HCT116 (cell line): ENCODE results near the gene HAP1. TPM values are rescaled to one million over a fixed set of nuclear protein-coding genes. Genes with fewer than 3 reads are reported as not detected.

Source experiments
- ATAC-seq: fragments of 200-7000 bp; cut with Tn5 transposase; 2 replicates; pipeline ENCODE4 v1.9.1; 2020; ENCODE audit warnings: mild to moderate bottlenecking, moderate library complexity
- BruUV-seq: library from RNA; stranded (reverse); fragments of 400-500 nt; replicated peaks from 2 replicates; lab custom pipeline; 2021; lab: Mats Ljungman, UMichigan
- CTCF ChIA-PET: fragments of 300-600 bp; sonication (Branson Sonifier 250); formaldehyde crosslinking; loops from one replicate; lab custom pipeline; 2021; ENCODE audit warnings: antibody characterized with exemption; lab: Charles Lee
- POLR2A ChIA-PET: fragments of 300-600, 350-600 bp; sonication (Branson Sonifier 250); formaldehyde crosslinking; loops from one replicate; lab custom pipeline; 2021; ENCODE audit warnings: antibody characterized with exemption; lab: Charles Lee
- RAD21 ChIA-PET, 2 experiments: fragments of 300-600 bp; sonication (Branson Sonifier 250); formaldehyde crosslinking; loops; one replicate each; lab custom pipeline; 2023; ENCODE audit warnings: low total read pairs in 2 of 2; ENCODE audit not compliant: uncharacterized antibody in 2 of 2, unreplicated experiment in 2 of 2, low non-redundant PET in 1 of 2; lab: Charles Lee
- DNase-seq: peaks from one replicate; pipeline ENCODE4 v3.0.0-alpha.2; 2010; ENCODE audit warnings: low read depth, low spot score
- H2AFZ ChIP-seq: fragments of 200-600 bp; shearing (Covaris generic), sonication (generic); 2 replicates; pipeline ENCODE4 v1.6.1; 2017; ENCODE audit warnings: low read depth, mixed run types, mixed read lengths, antibody characterized with exemption, low read length; ENCODE audit not compliant: poor library complexity, severe bottlenecking
- H3K27ac ChIP-seq: 2 replicates; pipeline ENCODE4 v1.5.1; 2012; ENCODE audit warnings: low read depth, low read length
- H3K27me3 ChIP-seq: fragments of 200-600 bp; sonication (generic); 2 replicates; pipeline ENCODE4 v1.6.1; 2016; ENCODE audit warnings: mixed run types, low read length, mixed read lengths; ENCODE audit not compliant: insufficient read depth
- H3K36me3 ChIP-seq, 2 experiments: fragments of 200-500 bp in 1 of 2; fragments of 200-600 bp in 1 of 2; sonication (Bioruptor generic) in 1 of 2; sonication (generic) in 1 of 2; 2 replicates each; pipeline versions ENCODE4 v1.5.1 to v1.6.1; 2014 to 2016; ENCODE audit warnings: low read length in 2 of 2, inconsistent platforms in 1 of 2, mixed read lengths in 1 of 2, mixed run types in 1 of 2; ENCODE audit not compliant: insufficient read depth in 2 of 2, control insufficient read depth in 1 of 2
- H3K4me1 ChIP-seq, 2 experiments: fragments of 200-600 bp in 1 of 2; sonication (generic) in 1 of 2; 2 replicates each; pipeline versions ENCODE4 v1.5.1 to v1.6.1; 2012 to 2017; ENCODE audit warnings: low read length in 2 of 2, inconsistent platforms in 1 of 2, mild to moderate bottlenecking in 1 of 2, mixed read lengths in 1 of 2, mixed run types in 1 of 2, moderate library complexity in 1 of 2; ENCODE audit not compliant: insufficient read depth in 2 of 2, control insufficient read depth in 1 of 2
- H3K4me2 ChIP-seq: fragments of 200-600 bp; sonication (generic); 2 replicates; pipeline ENCODE4 v1.6.1; 2017; ENCODE audit warnings: mixed run types, low read length, mixed read lengths
- H3K4me3 ChIP-seq, 2 experiments: fragments of 200-600 bp in 1 of 2; sonication (generic) in 1 of 2; replicated peaks in 1 of 2; 2 replicates each; pipeline ENCODE4 v1.5.1; 2011 to 2016; ENCODE audit warnings: low read length in 2 of 2, control low read depth in 1 of 2, low read depth in 1 of 2, mild to moderate bottlenecking in 1 of 2, mixed read lengths in 1 of 2, mixed run types in 1 of 2
- H3K79me2 ChIP-seq: fragments of 200-600 bp; sonication (generic); 2 replicates; pipeline ENCODE4 v1.6.1; 2017; ENCODE audit warnings: mild to moderate bottlenecking, mixed run types, low read length, moderate library complexity, mixed read lengths; ENCODE audit not compliant: insufficient read depth
- H3K9ac ChIP-seq: fragments of 200-600 bp; sonication (generic); 2 replicates; pipeline ENCODE4 v1.6.1; 2016; ENCODE audit warnings: low read length, mixed read lengths
- H3K9me2 ChIP-seq: fragments of 200-600 bp; sonication (generic), shearing (Covaris generic); 2 replicates; pipeline ENCODE4 v1.6.1; 2017; ENCODE audit warnings: mixed run types, mild to moderate bottlenecking, moderate library complexity; ENCODE audit not compliant: insufficient read depth
- H3K9me3 ChIP-seq, 2 experiments: fragments of 200-500 bp in 1 of 2; fragments of 200-600 bp in 1 of 2; sonication (Bioruptor generic) in 1 of 2; sonication (generic) in 1 of 2; 2 replicates each; pipeline ENCODE4 v1.6.1; 2014 to 2017; ENCODE audit warnings: low read length in 2 of 2, mixed read lengths in 2 of 2, inconsistent platforms in 1 of 2, low read depth in 1 of 2, mild to moderate bottlenecking in 1 of 2, mixed run types in 1 of 2, moderate library complexity in 1 of 2; ENCODE audit not compliant: control insufficient read depth in 1 of 2, insufficient read depth in 1 of 2
- H4K20me1 ChIP-seq: fragments of 200-600 bp; sonication (generic), shearing (Covaris generic); 2 replicates; pipeline ENCODE4 v1.6.1; 2017; ENCODE audit warnings: mixed run types, mild to moderate bottlenecking, moderate library complexity; ENCODE audit not compliant: insufficient read depth
- CBX3 ChIP-seq: IDR thresholded peaks from 2 replicates; pipeline ENCODE4 v1.6.1; 2012; ENCODE audit warnings: low read depth
- CEBPB ChIP-seq: IDR thresholded peaks from 2 replicates; pipeline ENCODE4 v1.6.1; 2012; ENCODE audit warnings: low read depth
- EGR1 ChIP-seq: IDR thresholded peaks from 2 replicates; pipeline ENCODE4 v1.6.1; 2012; ENCODE audit warnings: low read depth
- ELF1 ChIP-seq: IDR thresholded peaks from 2 replicates; pipeline ENCODE4 v1.6.1; 2012; ENCODE audit warnings: low read depth, borderline replicate concordance
- EZH2 ChIP-seq: fragments of 200-600 bp; sonication (generic); IDR thresholded peaks from 2 replicates; pipeline ENCODE4 v1.6.1; 2017; ENCODE audit warnings: antibody characterized with exemption, mixed run types
- EZH2phosphoT487 ChIP-seq: fragments of 200-600 bp; IDR thresholded peaks from 2 replicates; pipeline ENCODE4 v1.6.1; 2018; ENCODE audit warnings: antibody characterized with exemption, borderline replicate concordance
- FOSL1 ChIP-seq: IDR thresholded peaks from 2 replicates; pipeline ENCODE4 v1.6.1; 2012; ENCODE audit warnings: low read depth
- JUND ChIP-seq: IDR thresholded peaks from 2 replicates; pipeline ENCODE4 v1.6.1; 2012
- POLR2A ChIP-seq: IDR thresholded peaks from 2 replicates; pipeline ENCODE4 v1.7.0; 2011; ENCODE audit warnings: borderline replicate concordance; ENCODE audit not compliant: insufficient read depth, insufficient read length; ENCODE audit errors: extremely low read depth
- RAD21 ChIP-seq: IDR thresholded peaks from 2 replicates; pipeline ENCODE4 v1.6.1; 2012; ENCODE audit warnings: low read depth, mild to moderate bottlenecking
- SIN3A ChIP-seq: IDR thresholded peaks from 2 replicates; pipeline ENCODE4 v1.6.1; 2012; ENCODE audit warnings: low read depth
- SP1 ChIP-seq: IDR thresholded peaks from 2 replicates; pipeline ENCODE4 v1.6.1; 2012; ENCODE audit warnings: low read depth
- SRF ChIP-seq: IDR thresholded peaks from 2 replicates; pipeline ENCODE4 v1.6.1; 2012; ENCODE audit warnings: low read depth
- TCF7L2 ChIP-seq: IDR thresholded peaks from 2 replicates; pipeline ENCODE4 v1.7.0; 2011; ENCODE audit warnings: borderline replicate concordance, inconsistent platforms; ENCODE audit not compliant: insufficient read depth, insufficient read length; ENCODE audit errors: extremely low read depth
- YY1 ChIP-seq: IDR thresholded peaks from 2 replicates; pipeline ENCODE4 v1.6.1; 2011; ENCODE audit warnings: low read length, low read depth, moderate library complexity, mild to moderate bottlenecking; ENCODE audit not compliant: insufficient replicate concordance; ENCODE audit errors: extremely low read depth
- ZFX ChIP-seq: fragments of 450-650 bp; IDR thresholded peaks from 2 replicates; pipeline ENCODE4 v1.6.1; 2017
- ZNF274 ChIP-seq: fragments of 200-500 bp; sonication (Bioruptor generic); IDR thresholded peaks from 2 replicates; pipeline ENCODE4 v1.6.1; 2014; ENCODE audit warnings: mild to moderate bottlenecking, low read depth, low read length, inconsistent platforms
- intact Hi-C: fragments of 100-400 bp; cut with micrococcal nuclease; formaldehyde crosslinking; loops from 2 replicates; pipeline ENCODE4 v1.10.0; 2022
- total RNA-seq: library from RNA; stranded (reverse); gene quantifications from one replicate; pipeline ENCODE4 v1.2.1, GENCODE V29; 2021; ENCODE audit not compliant: unreplicated experiment
- TF ChIP-seq, protein P1 (sequence below): IDR thresholded peaks from 2 replicates; pipeline ENCODE4 v1.6.1; 2012
- TF ChIP-seq, protein P2 (sequence below): IDR thresholded peaks from 2 replicates; pipeline ENCODE4 v1.6.1; 2012
- TF ChIP-seq, protein P3 (sequence below), 3 experiments: fragments of 200-600 bp in 1 of 3; sonication (generic) in 1 of 3; IDR thresholded peaks in 2 of 3; conservative IDR thresholded peaks in 1 of 3; 2 replicates each; pipeline ENCODE4 v1.5.1; 2012 to 2017; ENCODE audit warnings: low read depth in 2 of 3, low read length in 2 of 3, antibody characterized with exemption in 1 of 3, borderline replicate concordance in 1 of 3, control low read depth in 1 of 3, mild to moderate bottlenecking in 1 of 3, mixed read lengths in 1 of 3, mixed run types in 1 of 3, moderate library complexity in 1 of 3; ENCODE audit not compliant: insufficient read depth in 1 of 3
- TF ChIP-seq, protein P4 (sequence below): IDR thresholded peaks from 2 replicates; pipeline ENCODE4 v1.6.1; 2012; ENCODE audit warnings: low read depth

HAP1 gene
- total RNA-seq, 1 experiment from 2014 or later = 3.4 TPM

DNA sequence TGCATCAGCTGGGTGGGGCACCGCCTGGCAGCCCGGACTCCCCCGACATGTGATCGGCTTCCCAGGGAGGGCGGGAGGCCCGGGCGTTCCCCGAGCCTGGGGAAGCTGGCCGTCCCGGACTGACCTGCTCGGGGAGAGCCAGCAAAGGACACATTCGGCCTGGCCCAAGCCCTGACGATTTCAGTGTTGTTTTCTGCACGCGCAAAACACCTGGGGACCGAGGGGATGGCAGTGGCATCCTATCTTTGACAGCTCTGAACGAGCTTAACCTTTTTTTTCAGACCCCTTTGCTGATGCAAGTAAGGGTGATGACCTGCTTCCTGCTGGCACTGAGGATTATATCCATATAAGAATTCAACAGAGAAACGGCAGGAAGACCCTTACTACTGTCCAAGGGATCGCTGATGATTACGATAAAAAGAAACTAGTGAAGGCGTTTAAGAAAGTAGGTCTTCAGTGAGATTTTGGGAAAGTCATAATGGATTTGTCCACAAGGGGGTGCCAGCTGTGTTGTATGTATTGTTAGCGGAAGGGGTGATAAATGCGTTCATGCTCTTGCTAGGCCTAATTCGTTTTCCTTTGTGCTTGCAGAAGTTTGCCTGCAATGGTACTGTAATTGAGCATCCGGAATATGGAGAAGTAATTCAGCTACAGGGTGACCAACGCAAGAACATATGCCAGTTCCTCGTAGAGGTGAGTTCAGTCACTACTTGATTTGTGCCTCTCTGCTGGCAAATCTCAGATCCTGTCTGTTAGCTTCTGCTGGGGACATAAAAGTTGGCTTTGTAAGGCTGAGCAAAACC is 44.7 kb downstream of the HAP1 start:
- BruUV-seq = TSS peak; percentile 56
- Histone ChIP-seq H3K27me3 (no peaks in the 10 kb centered on the region), H2AFZ (no peak overlapping the region), H4K20me1 (peaks cover 21% of the 10 kb centered on the region), H3K4me2 (peak overlapping the region; percentile 85), H3K9ac (peak overlapping the region; percentile 99), H3K79me2 (peaks cover 28% of the 10 kb centered on the region), H3K36me3 (peaks cover 30 to 41% of the 10 kb centered on the region in 2 experiments), H3K9me3 (no peaks in the 10 kb centered on the region), H3K27ac (peak overlapping the region; percentile 97), H3K9me2 (no peaks in the 10 kb centered on the region), H3K4me1 (peaks cover 10 to 17% of the 10 kb centered on the region in 2 experiments), H3K4me3 (peak overlapping the region; percentile 72 to 93)
- RAD21 ChIA-PET = interaction anchor here in 1 of 2 experiments (0.5 kb wide), 1 partner anchor 10 kb away, joined by 3 read pairs; no protein-coding TSS in a partner anchor
- CTCF ChIA-PET = interaction anchor here (0.6 to 2.4 kb wide), 7 partner anchors 11 to 1614 kb away, joined by 3 to 23 read pairs (median 3); partner anchors contain the start of gene JUP
- DNase-seq = no peak
- ATAC-seq = no peak
- POLR2A ChIA-PET = interaction anchor here (0.6 to 4.1 kb wide), 32 partner anchors 11 to 1086 kb away, joined by 3 to 112 read pairs (median 5); partner anchors contain the start of genes JUP, KRT19 and P3H4
- intact Hi-C loops = no loop called here
- TF ChIP-seq, protein P1, sequence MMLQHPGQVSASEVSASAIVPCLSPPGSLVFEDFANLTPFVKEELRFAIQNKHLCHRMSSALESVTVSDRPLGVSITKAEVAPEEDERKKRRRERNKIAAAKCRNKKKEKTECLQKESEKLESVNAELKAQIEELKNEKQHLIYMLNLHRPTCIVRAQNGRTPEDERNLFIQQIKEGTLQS = no peak; the same call in 1 of the 2 replicates
- peak; percentile 18; the same call in 1 of the 2 replicates for TF ChIP-seq FOSL1
- TF ChIP-seq ZFX = no peak
- no peak for TF ChIP-seq SP1
- no peak for TF ChIP-seq POLR2A
- TF ChIP-seq SRF = no peak
- TF ChIP-seq EZH2phosphoT487 = no peak
- TF ChIP-seq, protein P2, sequence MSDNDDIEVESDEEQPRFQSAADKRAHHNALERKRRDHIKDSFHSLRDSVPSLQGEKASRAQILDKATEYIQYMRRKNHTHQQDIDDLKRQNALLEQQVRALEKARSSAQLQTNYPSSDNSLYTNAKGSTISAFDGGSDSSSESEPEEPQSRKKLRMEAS = peak; percentile 23
- TF ChIP-seq JUND = no peak; the same call in 1 of the 2 replicates
- TF ChIP-seq EZH2 = no peak
- TF ChIP-seq, protein P3, sequence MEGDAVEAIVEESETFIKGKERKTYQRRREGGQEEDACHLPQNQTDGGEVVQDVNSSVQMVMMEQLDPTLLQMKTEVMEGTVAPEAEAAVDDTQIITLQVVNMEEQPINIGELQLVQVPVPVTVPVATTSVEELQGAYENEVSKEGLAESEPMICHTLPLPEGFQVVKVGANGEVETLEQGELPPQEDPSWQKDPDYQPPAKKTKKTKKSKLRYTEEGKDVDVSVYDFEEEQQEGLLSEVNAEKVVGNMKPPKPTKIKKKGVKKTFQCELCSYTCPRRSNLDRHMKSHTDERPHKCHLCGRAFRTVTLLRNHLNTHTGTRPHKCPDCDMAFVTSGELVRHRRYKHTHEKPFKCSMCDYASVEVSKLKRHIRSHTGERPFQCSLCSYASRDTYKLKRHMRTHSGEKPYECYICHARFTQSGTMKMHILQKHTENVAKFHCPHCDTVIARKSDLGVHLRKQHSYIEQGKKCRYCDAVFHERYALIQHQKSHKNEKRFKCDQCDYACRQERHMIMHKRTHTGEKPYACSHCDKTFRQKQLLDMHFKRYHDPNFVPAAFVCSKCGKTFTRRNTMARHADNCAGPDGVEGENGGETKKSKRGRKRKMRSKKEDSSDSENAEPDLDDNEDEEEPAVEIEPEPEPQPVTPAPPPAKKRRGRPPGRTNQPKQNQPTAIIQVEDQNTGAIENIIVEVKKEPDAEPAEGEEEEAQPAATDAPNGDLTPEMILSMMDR (IDR thresholded peaks at IDR 0.05 in 2 of 3, conservative IDR thresholded peaks at IDR 0.05 in 1 of 3; ENCODE audit: borderline replicate concordance in 1 of 3, insufficient read depth in 1 of 3, low read depth in 2 of 3, low read length in 2 of 3) = peak; percentile 20 to 77 (median 58); a peak in 5 of 6 replicates
- no peak for TF ChIP-seq TCF7L2
- TF ChIP-seq ZNF274 = no peak
- TF ChIP-seq SIN3A = peak; percentile 20; the same call in 1 of the 2 replicates
- TF ChIP-seq CBX3 = no peak
- TF ChIP-seq, protein P4, sequence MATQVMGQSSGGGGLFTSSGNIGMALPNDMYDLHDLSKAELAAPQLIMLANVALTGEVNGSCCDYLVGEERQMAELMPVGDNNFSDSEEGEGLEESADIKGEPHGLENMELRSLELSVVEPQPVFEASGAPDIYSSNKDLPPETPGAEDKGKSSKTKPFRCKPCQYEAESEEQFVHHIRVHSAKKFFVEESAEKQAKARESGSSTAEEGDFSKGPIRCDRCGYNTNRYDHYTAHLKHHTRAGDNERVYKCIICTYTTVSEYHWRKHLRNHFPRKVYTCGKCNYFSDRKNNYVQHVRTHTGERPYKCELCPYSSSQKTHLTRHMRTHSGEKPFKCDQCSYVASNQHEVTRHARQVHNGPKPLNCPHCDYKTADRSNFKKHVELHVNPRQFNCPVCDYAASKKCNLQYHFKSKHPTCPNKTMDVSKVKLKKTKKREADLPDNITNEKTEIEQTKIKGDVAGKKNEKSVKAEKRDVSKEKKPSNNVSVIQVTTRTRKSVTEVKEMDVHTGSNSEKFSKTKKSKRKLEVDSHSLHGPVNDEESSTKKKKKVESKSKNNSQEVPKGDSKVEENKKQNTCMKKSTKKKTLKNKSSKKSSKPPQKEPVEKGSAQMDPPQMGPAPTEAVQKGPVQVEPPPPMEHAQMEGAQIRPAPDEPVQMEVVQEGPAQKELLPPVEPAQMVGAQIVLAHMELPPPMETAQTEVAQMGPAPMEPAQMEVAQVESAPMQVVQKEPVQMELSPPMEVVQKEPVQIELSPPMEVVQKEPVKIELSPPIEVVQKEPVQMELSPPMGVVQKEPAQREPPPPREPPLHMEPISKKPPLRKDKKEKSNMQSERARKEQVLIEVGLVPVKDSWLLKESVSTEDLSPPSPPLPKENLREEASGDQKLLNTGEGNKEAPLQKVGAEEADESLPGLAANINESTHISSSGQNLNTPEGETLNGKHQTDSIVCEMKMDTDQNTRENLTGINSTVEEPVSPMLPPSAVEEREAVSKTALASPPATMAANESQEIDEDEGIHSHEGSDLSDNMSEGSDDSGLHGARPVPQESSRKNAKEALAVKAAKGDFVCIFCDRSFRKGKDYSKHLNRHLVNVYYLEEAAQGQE = no peak
- TF ChIP-seq YY1 = no peak
- TF ChIP-seq EGR1 = no peak
- no peak for TF ChIP-seq CEBPB
- no peak for TF ChIP-seq ELF1
- TF ChIP-seq RAD21 = no peak
